GM18868 (cell line): ENCODE measurements around the gene RFX8.
"Not testable (repeated sequence)": the region's sequence is repeated elsewhere in the genome, so short reads cannot be mapped to it uniquely, and the experiment has no call there.

Experiments used
- ATAC-seq: cut with Tn5 transposase; IDR thresholded peaks from one replicate; pipeline ENCODE4 v1.9.1; 2021; ENCODE audit warnings: mild to moderate bottlenecking, moderate library complexity; ENCODE audit not compliant: unreplicated experiment

Gene RFX8

DNA sequence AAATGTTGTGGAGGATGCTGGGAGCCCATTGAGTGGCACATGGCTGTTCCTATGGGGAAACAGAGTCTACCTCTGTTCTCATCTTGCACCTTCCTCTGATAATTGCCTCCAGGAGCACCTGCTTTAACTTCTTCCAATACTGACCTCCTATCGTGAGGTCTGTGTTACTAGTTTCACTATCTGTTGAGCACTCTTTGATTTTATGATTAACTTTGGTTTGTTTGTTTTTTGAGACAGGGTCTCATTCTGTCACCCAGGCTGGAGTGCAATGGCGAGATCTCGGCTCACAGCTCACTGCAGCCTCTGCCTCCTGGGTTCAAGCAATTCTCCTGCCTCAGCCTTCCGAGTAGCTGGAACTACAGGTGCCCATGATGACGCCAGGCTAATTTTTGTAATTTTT is 12.1 kb upstream of the RFX8 start:
- ATAC-seq = no peak

DNA sequence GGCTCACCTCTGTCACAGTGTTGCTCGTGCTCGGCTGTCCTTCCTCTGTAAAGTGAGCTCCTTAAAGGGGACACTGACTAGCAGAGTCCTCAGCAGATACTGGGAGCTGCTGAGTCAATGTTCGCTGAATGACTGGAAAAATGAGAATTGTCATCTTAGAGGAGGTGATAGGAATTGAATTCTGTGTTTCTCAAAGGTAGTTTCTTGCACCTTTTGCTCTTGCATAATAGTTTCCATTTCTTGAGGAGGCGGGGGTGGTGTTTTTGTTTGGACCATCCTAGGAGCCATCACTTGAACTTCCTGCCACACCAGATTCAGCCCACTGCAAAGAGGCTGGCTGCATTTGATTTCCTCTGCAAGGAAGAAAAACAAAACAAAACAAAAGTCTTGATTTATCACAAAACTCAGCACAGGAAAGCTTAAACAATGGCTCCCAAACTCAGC is 11.4 kb upstream of the RFX8 start:
- ATAC-seq = no peak

DNA sequence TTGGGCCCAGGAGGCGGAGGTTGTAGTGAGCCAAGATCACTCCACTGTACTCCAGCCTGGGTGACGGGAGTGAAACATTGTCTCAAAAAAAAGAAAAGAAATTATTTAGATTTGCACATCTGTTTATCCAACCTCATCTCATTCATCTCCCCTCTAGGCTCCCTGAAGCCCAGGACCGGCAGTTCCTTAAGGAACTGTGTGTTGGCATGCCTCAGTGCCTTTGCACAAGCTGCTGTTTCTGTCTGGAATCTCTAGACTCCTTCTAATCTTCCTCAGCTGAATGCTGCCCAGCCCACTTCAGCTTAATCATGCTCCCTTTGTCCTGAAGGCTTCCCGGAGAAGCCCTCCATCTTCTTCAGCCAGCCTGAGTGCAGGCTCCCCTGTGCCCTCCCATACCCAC is 10.9 kb upstream of the RFX8 start:
- no peak for ATAC-seq

DNA sequence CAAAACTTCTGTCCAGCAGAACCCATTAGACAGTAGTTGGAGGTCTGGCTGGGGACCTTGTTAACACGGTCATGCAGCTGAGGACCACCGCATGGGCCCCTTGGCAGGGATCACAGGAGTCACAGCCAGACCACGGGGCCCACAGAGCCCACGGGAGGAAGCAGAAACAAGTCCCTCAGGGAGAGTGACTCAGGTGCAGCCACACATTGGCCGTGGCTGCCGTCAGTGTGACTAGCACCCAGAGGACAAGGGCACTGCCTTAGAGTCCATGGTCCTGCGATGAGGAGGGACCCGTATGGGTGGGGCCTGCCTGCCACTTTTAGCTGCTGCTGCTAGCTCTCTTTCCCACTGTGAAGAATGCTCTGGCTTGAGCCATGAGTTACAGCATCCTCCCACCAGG is 5.9 kb upstream of the RFX8 start:
- no peak for ATAC-seq

DNA sequence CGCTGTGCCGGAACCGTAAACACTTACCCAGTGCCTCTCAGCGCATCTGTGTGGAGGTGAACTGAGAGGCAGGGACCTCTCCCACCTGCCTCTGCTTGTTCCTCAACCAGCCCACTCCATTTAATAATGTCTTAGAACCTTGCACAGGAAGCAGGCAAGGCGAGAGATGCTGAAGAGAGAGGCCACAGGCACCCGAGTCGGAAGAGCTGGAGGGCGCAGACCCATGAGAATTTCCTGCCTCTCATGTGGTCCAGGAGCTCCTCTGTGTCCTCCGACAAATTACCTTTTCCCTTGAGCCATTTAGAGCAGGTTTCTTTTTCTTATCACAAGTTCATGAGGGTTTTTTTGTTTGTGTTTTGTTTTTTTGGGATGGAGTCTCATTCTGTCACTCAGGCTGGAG is 4.9 kb upstream of the RFX8 start:
- ATAC-seq = no peak

DNA sequence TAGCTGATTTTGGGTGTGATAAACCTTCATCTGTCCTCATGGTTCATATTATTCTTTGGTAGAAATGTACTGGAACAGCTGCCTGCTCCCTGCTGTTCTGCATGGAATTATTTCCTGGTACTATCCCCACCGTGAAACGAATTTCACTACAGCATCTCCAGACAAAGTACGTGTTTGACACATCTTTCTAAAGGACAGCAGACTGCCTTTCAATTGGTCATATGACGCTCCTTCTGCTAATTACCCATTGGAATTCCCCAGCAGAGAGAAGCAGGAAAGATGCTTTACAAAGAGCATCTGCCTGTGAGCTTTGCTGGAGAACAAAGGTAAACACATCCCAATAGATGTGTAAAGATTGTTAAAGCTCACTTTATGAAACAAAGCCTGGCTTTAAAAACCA is 4.4 kb upstream of the RFX8 start:
- ATAC-seq = no peak

DNA sequence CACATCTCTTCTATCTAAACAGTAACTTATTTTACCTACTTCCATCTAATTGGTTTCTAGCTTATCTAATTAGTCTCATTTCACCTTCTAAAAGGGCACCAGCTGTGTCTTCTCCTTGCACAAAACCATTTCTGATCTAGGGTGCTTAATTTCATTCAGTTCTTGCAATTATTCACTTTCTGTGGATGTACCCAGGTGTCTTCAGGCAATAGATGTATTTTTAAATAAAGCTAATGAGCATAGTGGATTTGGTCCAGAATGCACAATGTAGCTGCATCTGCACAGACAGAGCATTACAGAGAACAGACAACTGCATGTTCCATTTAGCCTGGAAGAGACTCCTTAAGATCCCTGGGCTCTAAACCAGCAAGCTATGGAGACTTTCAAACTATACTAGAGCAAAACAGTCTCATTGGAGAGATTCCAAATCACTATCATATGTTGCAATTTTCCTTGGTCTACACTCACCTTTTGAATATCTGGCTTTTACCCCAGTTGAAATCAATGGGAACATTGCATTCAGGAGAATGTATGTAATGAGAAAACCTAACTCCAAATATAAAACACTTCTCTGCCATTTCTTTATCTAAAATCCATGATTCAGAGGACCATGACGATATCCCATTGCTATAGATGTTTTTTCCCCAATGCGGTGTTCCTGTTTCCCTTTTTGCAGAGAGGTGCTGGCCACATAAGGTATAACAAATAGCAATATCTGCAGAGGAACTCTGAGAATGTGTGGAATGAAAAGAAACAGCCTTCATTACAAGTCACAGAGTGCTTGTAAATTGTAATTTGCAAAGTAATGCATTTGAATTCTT is 3.5 kb upstream of the RFX8 start:
- no peak for ATAC-seq

DNA sequence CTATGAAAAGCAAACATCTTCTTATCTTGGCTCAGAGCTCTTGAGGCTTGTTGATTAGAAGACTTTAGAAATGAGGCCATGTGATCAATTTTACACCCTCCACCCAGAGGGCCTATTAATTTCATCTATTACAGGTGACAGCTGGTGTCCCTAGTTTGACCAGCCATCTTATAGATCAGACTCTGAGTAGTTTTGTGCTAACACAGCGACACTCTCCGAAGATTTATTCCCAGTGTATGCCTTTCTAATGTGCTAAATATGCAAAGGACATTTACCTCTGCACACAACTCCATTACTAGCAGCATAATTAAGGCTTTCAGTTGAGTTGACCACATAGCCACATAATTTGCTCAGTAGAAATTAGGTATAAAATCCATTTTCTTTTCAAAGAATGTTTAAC is 2.6 kb upstream of the RFX8 start:
- no peak for ATAC-seq

DNA sequence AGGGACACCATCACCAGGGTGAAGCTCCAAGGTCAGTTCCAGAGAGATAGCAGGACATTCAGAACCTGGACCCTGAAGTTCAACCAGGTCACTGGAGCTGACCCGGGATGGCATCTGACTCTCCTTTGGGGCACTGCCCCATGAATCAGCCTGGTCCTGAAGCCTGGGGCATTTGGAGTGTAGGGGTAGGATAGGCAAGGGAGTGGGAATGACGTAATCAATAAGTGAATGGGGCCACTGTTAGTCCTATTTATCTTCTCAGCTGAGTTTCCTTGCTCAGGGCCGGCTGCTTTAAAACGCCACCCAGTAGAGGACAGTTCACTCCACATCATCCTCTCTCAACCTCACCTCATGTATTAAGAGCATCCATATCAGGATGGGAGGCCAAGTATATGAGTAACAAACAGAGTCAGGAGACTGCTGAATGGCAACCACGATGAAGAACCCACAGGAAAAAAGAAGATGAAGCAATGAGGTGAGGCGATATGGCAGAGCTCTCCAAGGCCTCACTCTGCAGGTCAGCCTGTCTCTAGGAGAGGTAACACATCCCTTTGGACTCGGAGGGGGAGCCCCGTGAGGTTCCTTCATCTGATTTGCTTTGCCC is 1.8 kb upstream of the RFX8 start:
- no peak for ATAC-seq

DNA sequence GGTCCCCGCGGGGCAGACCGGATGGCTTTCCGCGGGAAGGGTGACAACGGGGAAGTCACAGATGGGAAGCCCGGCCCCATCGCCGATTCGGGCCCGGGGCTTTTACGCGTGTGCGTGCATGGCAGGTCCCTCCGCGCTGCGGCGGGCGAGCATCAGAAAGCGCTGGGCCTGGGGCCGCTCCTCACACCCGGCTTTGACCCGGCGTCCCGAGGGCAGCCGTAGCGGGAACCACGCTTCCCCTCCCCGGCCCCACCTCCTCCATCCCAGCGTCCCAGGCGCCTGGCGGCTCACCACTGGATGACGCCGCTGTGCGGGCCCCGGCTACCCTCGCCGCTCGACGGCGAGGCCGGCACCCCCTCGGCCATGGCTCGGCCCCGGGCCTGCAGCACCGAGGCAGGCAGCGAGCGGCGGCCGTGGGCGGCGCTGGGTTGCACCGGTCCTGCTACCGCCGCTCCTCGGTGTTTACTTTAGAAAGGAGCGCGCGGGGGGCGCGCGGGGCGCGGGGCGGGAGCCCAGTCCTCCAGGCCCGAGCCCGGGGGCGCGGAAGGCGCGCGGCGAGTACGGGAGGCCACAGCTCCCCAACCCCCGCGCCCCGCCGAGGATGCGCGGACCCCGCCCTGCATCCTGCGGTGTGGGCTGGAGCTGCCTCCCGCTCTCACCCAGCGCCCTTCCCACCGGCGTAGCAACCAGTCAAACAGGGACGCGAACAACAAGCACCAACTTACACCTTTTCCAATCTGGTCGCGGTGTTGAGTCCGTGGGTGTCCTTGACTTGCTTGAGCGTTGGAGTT is 806 bp downstream of the RFX8 start:
- no peak for ATAC-seq

DNA sequence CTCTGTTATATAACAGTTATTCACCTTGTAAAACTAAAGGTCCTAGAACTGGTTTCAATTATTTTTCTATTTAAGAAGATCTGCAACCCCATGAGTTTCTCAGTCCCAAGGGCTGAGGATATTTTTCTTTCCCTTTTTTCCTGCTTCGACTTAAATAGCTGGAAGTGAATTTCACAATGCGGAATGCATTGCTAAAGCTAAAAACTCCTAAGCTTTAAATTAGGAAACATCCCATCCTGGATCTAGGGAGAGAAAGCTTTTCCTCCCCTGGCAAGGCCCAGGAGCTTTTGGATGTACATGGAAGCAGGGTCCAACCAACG is 1.4 kb downstream of the RFX8 start:
- ATAC-seq = no peak

DNA sequence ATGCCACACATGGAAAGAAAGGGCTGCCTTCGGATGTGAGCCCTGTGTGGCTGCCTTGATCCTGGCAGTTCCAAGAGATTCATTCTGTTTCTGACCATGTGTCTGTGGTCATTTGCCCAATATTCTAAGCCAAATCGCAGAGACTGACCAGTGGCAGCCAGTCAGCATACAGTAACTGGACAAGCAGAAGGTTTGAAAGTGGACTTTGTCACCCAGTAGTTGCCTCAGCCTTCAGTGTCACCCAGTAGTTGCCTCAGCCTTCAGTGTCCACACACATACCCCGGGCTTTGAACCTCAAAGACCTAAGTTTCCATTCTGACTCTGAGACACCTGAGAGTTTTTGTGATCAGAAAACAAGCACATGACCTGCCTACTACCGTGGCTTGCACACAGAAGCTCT is 5.0 kb downstream of the RFX8 start:
- ATAC-seq = no peak

DNA sequence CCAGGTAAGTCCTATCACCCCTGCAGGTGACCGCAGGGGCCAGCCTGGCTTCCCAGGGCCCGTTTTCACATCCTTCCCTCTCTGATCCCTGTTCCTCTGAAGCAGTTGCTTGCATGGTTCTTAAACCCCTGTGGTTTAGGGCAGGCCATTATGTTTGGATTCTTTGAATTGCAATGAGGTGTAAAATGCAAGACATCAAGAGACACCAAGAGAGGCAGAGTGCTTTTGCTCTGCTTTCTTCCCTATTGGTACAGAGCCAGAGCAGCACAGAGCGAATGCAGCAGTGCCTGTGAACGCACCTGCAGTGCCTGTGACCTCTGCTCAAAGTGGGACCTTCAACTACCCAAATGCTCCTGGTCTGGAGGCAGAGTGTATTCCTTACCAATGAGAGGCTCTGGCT is 7.6 kb downstream of the RFX8 start:
- ATAC-seq = no peak

DNA sequence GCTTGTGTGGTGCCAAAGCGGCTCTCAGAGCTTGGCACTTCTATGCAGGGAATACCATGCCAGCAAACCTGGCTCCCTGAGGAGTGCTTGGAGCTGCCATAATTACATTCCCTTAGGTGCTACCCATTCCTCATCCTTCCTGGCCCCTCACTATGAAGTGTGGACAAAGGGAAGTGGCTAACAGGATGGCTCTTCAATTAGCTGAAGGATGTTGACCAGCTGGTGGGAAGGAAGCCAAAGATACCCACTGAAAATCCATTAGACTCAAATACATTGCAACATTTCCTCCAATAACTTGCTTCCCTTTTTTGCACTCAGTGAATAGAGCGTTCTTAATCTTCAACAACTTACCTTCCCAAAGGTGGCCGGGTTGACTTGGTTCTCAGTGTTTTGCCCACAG is 8.5 kb downstream of the RFX8 start:
- no peak for ATAC-seq

DNA sequence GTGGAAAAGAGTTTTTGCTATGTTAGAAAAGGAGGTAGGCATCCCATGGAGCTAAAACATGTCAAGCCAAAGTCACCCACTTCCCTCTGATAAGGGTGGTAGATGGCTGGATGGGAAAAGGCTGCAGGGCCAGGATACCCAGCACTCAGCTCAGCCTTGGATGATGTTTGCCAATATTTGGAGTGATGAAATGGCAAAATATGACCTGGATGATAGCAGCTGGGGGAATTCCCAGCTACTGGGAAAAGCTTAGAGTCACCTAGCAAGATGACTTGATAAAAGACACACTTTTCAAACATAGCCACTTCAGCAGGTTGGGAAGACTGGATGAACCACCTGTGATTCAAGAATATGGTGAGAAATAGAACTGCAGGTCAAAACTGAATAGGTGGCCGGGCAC is 10.1 kb downstream of the RFX8 start:
- no peak for ATAC-seq

DNA sequence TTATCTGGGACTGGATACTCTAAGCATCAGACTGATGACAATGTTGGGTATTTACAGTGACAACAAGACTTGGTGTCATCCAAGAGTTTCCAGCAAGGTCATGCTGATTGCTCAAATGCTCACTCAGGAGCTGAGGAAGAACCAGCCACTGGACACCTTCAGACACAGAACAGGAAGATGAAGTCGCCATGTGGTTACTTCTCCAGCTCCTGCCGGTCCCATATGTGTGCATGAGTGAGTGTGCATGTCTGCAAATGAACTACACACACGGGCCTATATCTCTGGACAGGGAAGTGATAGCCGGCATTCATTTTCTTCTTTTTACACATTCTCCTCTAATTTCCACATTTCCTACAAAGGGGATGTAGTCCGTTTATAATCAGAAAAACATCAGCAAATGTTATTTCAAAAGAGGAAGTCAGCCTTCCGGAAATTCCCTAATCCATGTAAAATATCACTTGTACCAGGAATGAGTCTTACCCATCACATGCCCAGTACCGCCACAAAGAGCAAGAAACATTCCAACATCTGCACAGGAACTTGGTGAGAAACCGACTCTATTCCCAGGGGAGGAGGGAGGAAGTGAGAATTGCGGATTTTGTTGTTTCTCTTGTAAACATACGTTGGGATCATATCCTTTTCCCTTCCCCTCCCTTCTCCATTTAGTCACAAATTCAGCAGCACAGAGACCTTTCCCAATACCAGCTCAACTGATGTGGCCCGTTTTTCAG is 10.8 kb downstream of the RFX8 start:
- ATAC-seq = no peak

DNA sequence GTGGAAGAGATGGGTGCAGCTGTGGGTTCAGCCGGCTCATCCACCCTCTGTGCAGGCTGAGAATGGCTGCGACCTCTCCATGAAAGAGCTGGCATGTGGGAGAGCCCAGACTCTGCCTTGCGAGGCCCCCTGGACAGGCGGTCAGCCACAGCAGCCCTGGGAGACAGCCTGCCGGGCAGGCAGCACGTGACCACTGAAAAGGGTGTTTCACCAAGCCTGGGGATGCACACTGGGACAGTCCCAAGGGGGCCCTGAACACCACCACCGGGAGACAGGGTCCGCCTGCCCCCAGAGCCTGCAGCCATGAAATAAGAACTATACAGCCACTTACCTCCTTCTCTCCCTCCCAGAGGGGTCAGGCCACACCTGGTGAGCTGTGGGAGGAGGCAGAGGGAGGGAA is 11.5 kb downstream of the RFX8 start:
- ATAC-seq = no peak

DNA sequence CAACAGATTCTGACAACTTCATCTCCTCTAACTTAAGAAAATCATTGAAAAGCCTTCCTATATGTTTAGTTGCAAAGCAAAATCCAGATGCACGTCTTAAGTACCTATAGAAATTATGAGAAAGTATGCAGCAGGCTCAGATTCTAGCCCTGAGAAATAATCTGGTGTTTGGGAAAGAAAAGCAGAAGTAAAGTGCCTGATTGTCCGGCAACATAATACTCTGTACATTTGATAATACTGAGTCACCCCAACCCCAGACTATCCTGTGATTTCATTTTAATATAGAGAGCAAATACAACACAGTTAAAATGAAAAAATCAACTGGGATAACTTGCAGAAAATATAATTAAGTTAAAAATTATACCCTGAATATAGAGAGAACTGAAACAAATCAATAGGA is 13.5 kb downstream of the RFX8 start:
- ATAC-seq = no peak

DNA sequence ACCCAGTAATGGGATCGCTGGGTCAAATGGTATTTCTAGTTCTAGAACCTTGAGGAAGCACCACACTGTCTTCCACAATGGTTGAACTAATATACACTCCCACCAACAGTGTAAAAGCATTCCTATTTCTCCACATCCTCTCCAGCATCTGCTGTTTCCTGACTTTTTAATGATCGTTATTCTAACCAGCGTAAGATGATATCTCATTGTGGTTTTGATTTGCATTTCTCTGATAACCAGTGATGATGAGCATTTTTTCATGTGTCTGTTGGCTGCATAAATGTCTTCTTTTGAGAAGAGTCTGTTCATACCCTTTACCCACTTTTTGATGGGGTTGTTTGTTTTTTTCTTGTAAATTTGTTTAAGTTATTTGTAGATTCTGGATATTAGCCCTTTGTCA is 20.5 kb downstream of the RFX8 start:
- not testable (repeated sequence) for ATAC-seq

DNA sequence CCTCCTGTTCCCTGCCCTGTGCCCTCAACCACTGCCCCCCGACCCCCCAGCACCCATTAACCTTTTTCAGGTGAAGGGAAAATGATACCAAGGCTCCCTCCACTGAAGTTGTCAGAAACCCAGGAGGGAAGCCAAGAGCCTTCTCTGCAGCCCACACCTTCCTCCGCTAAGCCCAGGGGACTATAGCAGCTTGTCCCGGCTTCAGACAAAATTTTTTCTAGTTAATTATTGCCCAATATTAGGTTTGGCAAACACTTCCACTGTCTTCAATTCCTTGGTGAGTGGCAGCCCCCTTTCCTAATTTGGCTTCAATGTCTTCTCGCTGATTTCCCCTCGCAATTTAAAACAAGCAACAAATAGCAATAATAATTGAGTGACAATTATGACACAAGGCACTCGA is 23.9 kb downstream of the RFX8 start:
- ATAC-seq = no peak

DNA sequence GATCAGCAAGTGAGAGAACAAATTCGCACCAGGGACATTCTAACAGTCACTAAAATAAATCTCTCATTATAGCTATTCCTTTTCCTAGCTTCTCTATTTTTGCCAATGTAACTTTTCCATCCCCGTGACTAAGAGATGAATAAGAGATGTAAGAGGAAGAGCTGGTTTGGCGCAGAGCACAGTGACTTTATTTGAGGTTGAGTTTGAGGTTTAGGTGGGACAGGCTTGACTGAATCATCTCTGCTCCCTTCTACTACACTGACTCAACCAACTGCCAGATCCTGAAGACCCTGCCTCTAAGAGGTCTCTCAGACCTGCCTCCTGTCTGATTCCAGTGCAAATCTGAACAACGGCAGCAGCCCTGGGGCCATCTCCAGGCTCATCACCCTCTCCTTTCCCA is 28.0 kb downstream of the RFX8 start:
- ATAC-seq = no peak

DNA sequence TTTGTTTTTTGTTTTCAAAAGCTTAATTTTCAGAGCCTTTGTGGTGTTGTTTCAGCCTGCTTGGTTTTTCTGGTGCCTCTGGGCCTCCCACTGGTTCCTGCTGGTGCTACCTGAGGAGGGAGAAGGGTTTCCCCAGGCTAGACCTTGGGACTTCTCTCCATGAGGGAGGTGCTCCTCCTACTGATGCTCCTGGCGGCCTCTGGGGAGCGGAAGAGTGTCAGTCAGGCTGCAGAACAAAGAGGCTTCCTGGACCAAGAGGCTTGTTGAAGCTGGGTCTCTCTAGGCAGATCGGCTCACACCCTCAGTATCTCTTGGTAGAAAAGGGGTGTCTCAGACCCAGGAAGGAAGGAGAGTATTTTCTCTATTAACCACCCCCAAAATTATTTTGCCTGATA is 32.2 kb downstream of the RFX8 start:
- ATAC-seq = no peak
